NCI-H2171 treated with DMSO at 0.1 percent for 48 hours (cell line): ENCODE measurements around the gene RHAG.

Experiments used
- DNase-seq: peaks from one replicate; lab custom pipeline; 2025; lab: John Stamatoyannopoulos, UW

RHAG gene

GRCh38 chr6:49564552-49564951 is 72.1 kb downstream of the RHAG start:
- DNase-seq = no peak

GRCh38 chr6:49563006-49563886 is 73.4 kb downstream of the RHAG start:
- DNase-seq = no peak

GRCh38 chr6:49558238-49558637 is 78.4 kb downstream of the RHAG start:
- DNase-seq = no peak

GRCh38 chr6:49557177-49557576 is 79.5 kb downstream of the RHAG start:
- no peak for DNase-seq

GRCh38 chr6:49556429-49556837 is 80.2 kb downstream of the RHAG start:
- DNase-seq = no peak

GRCh38 chr6:49555951-49556350 is 80.7 kb downstream of the RHAG start:
- no peak for DNase-seq
